HFF-Myc (cell line): ENCODE measurements around the gene RAB1B.

Experiments used
- DNase-seq: peaks from one replicate; pipeline ENCODE4 v3.0.0-alpha.2; 2011; ENCODE audit warnings: low read depth; ENCODE audit errors: extremely low read depth
- H3K4me3 ChIP-seq: replicated peaks from 2 replicates; pipeline ENCODE4 v1.5.1; 2011; ENCODE audit warnings: low read depth, mild to moderate bottlenecking, control low read depth, low read length
- TF ChIP-seq, protein P1 (sequence below): IDR thresholded peaks from 2 replicates; pipeline ENCODE4 v1.5.1; 2012; ENCODE audit warnings: mild to moderate bottlenecking, low read depth, low read length, control low read depth; ENCODE audit errors: missing control alignments

Gene RAB1B

DNA sequence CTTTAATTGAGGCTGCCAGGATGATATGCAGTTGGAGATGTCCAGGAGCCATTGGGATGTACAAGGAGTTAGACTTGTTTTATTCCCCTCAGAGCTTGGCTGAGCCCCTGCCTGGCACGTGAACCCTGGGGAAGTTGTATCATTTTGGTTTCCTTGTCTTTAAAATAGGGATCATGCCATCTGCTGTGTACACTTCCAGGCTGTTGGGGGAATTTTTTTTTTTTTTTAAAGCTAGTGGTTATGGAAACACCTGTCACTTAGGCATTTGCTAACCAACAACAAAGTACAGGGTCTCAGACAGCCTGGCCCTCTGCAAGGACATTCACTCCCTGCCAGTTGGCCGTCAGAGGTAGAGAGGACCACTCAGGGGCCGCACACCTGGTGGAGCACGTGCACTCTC is 8.5 kb upstream of the RAB1B start:
- no peak overlapping the region for H3K4me3 ChIP-seq
- TF ChIP-seq, protein P1, sequence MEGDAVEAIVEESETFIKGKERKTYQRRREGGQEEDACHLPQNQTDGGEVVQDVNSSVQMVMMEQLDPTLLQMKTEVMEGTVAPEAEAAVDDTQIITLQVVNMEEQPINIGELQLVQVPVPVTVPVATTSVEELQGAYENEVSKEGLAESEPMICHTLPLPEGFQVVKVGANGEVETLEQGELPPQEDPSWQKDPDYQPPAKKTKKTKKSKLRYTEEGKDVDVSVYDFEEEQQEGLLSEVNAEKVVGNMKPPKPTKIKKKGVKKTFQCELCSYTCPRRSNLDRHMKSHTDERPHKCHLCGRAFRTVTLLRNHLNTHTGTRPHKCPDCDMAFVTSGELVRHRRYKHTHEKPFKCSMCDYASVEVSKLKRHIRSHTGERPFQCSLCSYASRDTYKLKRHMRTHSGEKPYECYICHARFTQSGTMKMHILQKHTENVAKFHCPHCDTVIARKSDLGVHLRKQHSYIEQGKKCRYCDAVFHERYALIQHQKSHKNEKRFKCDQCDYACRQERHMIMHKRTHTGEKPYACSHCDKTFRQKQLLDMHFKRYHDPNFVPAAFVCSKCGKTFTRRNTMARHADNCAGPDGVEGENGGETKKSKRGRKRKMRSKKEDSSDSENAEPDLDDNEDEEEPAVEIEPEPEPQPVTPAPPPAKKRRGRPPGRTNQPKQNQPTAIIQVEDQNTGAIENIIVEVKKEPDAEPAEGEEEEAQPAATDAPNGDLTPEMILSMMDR = no peak
- no peak for DNase-seq

GRCh38 chr11:66261578-66261977 is 6.9 kb upstream of the RAB1B start:
- TF ChIP-seq, protein P1 = no peak
- no peak overlapping the region for H3K4me3 ChIP-seq
- no peak for DNase-seq

DNA sequence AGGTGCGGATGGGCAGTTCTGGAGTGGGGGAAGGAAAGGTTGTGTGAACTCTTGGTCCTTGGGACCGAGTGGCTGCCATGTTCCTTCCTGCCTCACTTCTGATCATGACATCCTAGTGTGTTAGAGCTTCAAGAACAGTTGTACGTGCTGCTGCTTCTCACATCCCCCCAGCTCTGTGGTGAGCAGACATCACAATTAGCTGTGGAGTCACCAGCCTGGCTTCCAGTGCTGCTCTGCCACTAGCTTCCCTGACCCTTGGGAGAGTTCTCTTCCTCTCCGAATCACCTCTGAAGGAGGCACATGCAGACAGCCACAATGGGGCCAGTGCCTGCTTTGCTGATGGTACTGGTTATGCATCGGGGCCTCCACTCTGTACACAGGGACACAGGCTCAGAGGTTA is 6.2 kb upstream of the RAB1B start:
- TF ChIP-seq, protein P1 = no peak
- no peak for DNase-seq
- H3K4me3 ChIP-seq = no peak overlapping the region

DNA sequence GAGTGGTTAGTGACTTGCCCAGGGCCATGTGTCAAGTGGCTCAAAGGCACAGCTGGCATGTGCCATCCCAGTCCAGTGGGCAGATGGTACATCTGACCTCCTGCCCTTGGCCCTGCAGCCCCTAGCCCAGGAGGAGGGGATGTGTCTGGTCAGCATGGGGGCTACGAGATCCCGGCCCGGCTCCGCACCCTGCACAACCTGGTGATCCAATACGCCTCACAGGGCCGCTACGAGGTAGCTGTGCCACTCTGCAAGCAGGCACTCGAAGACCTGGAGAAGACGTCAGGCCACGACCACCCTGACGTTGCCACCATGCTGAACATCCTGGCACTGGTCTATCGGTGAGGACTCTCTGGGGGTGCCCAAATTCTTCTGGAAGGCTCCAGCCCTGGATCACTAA is 5.7 kb upstream of the RAB1B start:
- no peak overlapping the region for H3K4me3 ChIP-seq
- DNase-seq = no peak
- TF ChIP-seq, protein P1 = no peak

GRCh38 chr11:66263231-66263630 is 5.2 kb upstream of the RAB1B start:
- DNase-seq = no peak
- TF ChIP-seq, protein P1 = no peak
- H3K4me3 ChIP-seq = no peak overlapping the region

- TF ChIP-seq, protein P1 = no peak
- no peak for DNase-seq
- H3K4me3 ChIP-seq = no peak overlapping the region
Observed at GRCh38 chr11:66263785-66264184, 4.7 kb upstream of the RAB1B start.

DNA sequence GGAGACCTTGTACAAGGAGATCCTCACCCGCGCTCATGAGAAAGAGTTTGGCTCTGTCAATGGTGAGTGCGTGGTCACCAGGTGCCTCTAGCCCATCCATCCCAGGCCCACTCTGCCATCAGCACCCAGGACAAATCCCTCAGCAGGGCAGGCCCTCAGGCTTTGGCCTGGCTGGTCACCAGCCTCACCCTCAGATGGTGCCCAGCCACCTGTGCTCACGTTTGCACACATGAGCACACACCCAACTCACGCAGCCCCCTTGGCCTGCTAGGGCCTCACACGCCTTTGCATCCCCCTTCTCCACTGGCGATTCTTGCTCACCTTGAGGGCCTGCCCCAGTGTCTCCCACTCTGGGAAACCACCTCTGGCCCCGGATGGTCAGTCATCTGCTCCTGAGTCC is 4.1 kb upstream of the RAB1B start:
- no peak for DNase-seq
- TF ChIP-seq, protein P1 = no peak

More for the DNA sequence above, 4.1 kb upstream of the RAB1B start:
- no peak overlapping the region for H3K4me3 ChIP-seq
